ENCODE measurements around the gene PPP1R13B.
"Not testable (repeated sequence)": the region's sequence is repeated elsewhere in the genome, so short reads cannot be mapped to it uniquely, and the experiment has no call there.

Gene PPP1R13B

GRCh38 chr14:103693515-103693914 lies 153.9 kb downstream of the PPP1R13B start:
- H3K79me2 ChIP-seq (ENCODE audit: low read length): peaks cover 5% of the 10 kb centered on the region; the same call in 1 of the 2 replicates
- peaks cover 24% of the 10 kb centered on the region for H4K20me1 ChIP-seq (ENCODE audit: insufficient read depth, low read length)
- peaks cover 37% of the 10 kb centered on the region for H3K4me1 ChIP-seq (ENCODE audit: low read length)
- no peak overlapping the region for H3K9ac ChIP-seq (ENCODE audit: low read length)
- no peak overlapping the region for H3K4me2 ChIP-seq (ENCODE audit: low read length)
- no peaks in the 10 kb centered on the region for H3K9me3 ChIP-seq (ENCODE audit: insufficient read depth, low read length)
- no peak for TF ChIP-seq CTCF (IDR thresholded peaks at IDR 0.05; ENCODE audit: low read depth, low read length)
- no peak for TF ChIP-seq EZH2phosphoT487 (IDR thresholded peaks at IDR 0.05; ENCODE audit: low read depth)
- H3K36me3 ChIP-seq (replicated peaks; ENCODE audit: low read depth, low read length): peaks cover 41% of the 10 kb centered on the region
- H3K27ac ChIP-seq (ENCODE audit: low read length): no peak overlapping the region
- H3K27me3 ChIP-seq (ENCODE audit: low read depth, low read length): no peaks in the 10 kb centered on the region
- no peak overlapping the region for H2AFZ ChIP-seq (ENCODE audit: low read depth, low read length)
- no peak overlapping the region for H3K4me3 ChIP-seq (ENCODE audit: low read length)

- TF ChIP-seq EZH2phosphoT487 (IDR thresholded peaks at IDR 0.05; ENCODE audit: low read depth) (no peak), CTCF (IDR thresholded peaks at IDR 0.05; ENCODE audit: low read depth, low read length) (no peak)
- no peaks in the 10 kb centered on the region for H3K27me3 ChIP-seq (ENCODE audit: low read depth, low read length)
- peaks cover 39% of the 10 kb centered on the region for H3K4me1 ChIP-seq (ENCODE audit: low read length)
- peaks cover 5% of the 10 kb centered on the region; the same call in 1 of the 2 replicates for H3K79me2 ChIP-seq (ENCODE audit: low read length)
- H3K9me3 ChIP-seq (ENCODE audit: insufficient read depth, low read length): no peaks in the 10 kb centered on the region
- peaks cover 24% of the 10 kb centered on the region for H4K20me1 ChIP-seq (ENCODE audit: insufficient read depth, low read length)
- no peak overlapping the region for H3K4me3 ChIP-seq (ENCODE audit: low read length)
- no peak overlapping the region for H3K9ac ChIP-seq (ENCODE audit: low read length)
- H3K36me3 ChIP-seq (replicated peaks; ENCODE audit: low read depth, low read length): peaks cover 40% of the 10 kb centered on the region
- H2AFZ ChIP-seq (ENCODE audit: low read depth, low read length): no peak overlapping the region
- no peak overlapping the region for H3K4me2 ChIP-seq (ENCODE audit: low read length)
- no peak overlapping the region for H3K27ac ChIP-seq (ENCODE audit: low read length)
These were observed 154.5 kb downstream of the PPP1R13B start for GRCh38 chr14:103692871-103693270.

- no peaks in the 10 kb centered on the region for H3K27me3 ChIP-seq (ENCODE audit: low read depth, low read length)
- peaks cover 19% of the 10 kb centered on the region for H4K20me1 ChIP-seq (ENCODE audit: insufficient read depth, low read length)
- peaks cover 43% of the 10 kb centered on the region for H3K36me3 ChIP-seq (replicated peaks; ENCODE audit: low read depth, low read length)
- no peak for TF ChIP-seq CTCF (IDR thresholded peaks at IDR 0.05; ENCODE audit: low read depth, low read length)
- peaks cover 39% of the 10 kb centered on the region for H3K4me1 ChIP-seq (ENCODE audit: low read length)
- H3K4me3 ChIP-seq (ENCODE audit: low read length): no peak overlapping the region
- H3K79me2 ChIP-seq (ENCODE audit: low read length): peaks cover 5% of the 10 kb centered on the region; the same call in 1 of the 2 replicates
- H3K27ac ChIP-seq (ENCODE audit: low read length): no peak overlapping the region
- H3K9me3 ChIP-seq (ENCODE audit: insufficient read depth, low read length): no peaks in the 10 kb centered on the region
- H3K4me2 ChIP-seq (ENCODE audit: low read length): peak overlapping the region; percentile 31; the same call in 1 of the 2 replicates
- no peak overlapping the region for H2AFZ ChIP-seq (ENCODE audit: low read depth, low read length)
- H3K9ac ChIP-seq (ENCODE audit: low read length): no peak overlapping the region
These were observed 155.2 kb downstream of the PPP1R13B start for GRCh38 chr14:103692159-103692558.

GRCh38 chr14:103691655-103692054 lies 155.7 kb downstream of the PPP1R13B start:
- not testable (repeated sequence) for H3K79me2 ChIP-seq (ENCODE audit: low read length)
- Histone ChIP-seq H3K4me1 (ENCODE audit: low read length) (peaks cover 39% of the 10 kb centered on the region), H3K36me3 (replicated peaks; ENCODE audit: low read depth, low read length) (peaks cover 44% of the 10 kb centered on the region)

More at GRCh38 chr14:103691655-103692054, 155.7 kb downstream of the PPP1R13B start:
- H3K9me3 ChIP-seq (ENCODE audit: insufficient read depth, low read length); H3K9ac ChIP-seq (ENCODE audit: low read length); H3K27me3 ChIP-seq (ENCODE audit: low read depth, low read length); H3K4me3 ChIP-seq (ENCODE audit: low read length); H3K27ac ChIP-seq (ENCODE audit: low read length); H2AFZ ChIP-seq (ENCODE audit: low read depth, low read length): not testable (repeated sequence)
- Histone ChIP-seq H4K20me1 (ENCODE audit: insufficient read depth, low read length) (peaks cover 14% of the 10 kb centered on the region), H3K4me2 (ENCODE audit: low read length) (peak overlapping the region; percentile 31)

Data from OCI-LY3 (cell line).